Glomerular endothelial cell (primary cell): Measurements from ENCODE around the gene CYTH4. TPM values are rescaled to one million over a fixed set of nuclear protein-coding genes. Genes with fewer than 3 reads are reported as not detected.

Experiments
- DNase-seq: peaks from one replicate; pipeline ENCODE4 v3.0.0-alpha.2; 2011; ENCODE audit warnings: low read depth, low spot score; ENCODE audit errors: extremely low read depth
- total RNA-seq: library from RNA; depleted of rRNA; stranded (reverse); fragments of >200 nt; gene quantifications from 2 replicates; pipeline ENCODE4 v1.2.3, GENCODE V29; 2015

Gene CYTH4
- total RNA-seq, 1 donor from 2014 or later, result 0.47 TPM

DNA sequence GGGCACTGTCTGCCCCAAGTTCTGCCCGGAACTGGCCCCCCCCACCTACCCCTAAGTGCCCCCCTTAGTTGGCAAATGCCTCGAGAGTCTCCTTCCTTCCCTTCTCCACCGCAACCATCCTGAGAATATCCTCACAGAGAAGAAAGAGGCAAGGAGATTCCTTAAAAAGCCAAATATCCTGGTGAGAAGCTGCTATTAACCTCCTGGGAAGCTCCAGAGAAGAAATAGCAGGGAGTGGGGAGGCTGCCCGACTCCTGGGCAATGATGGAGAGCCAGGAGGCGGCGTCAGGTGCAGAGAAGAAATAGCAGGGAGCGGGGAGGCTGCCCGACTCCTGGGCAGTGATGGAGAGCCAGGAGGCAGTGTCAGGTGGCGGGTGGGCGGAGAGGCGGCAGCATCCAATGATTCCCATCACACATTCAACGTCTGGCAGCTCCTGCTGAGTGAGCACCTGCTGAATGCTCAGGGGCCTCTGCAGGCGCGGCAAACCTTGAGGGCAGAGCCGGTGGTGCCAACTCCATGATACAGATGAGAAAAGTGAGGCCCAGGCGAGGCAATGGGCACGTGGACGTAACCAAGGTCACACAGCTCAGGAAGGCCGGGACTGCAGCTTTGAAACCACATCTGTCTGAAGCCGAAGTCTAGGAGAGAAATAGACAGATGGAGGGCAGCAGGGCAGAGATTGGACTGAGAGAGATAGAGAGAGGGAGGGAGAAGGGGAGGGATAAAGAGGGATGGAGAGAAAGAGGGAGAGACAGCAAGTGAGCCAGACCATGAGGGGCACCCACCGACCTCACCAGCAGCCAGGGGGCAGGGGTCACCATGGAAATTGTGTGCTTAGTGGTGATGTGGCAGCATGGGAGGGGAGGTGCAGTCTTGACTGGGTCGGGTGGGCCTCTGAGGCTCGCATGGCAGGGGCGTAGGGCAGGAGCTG is 58.3 kb downstream of the CYTH4 start:
- DNase-seq, result no peak

DNA sequence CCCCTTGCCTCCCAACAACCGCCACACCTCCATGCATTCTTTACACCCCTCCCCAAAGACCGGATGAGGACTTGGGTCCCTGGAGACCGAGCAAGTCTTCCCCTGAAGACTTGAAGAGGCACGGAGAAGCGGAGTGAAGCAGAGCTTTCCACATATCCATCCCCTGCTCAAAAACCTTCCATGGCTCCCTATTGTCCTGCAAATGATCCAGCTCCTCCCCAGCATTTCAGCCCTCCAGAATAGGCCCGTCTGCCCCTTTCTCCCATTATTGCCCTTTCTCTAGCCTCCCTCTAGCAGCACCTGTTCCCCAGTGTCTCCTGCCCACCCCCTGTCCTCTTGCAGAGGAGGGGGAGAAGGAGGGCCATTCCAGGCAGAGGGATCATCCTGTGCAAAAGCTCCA is 59.8 kb downstream of the CYTH4 start:
- DNase-seq, result no peak

DNA sequence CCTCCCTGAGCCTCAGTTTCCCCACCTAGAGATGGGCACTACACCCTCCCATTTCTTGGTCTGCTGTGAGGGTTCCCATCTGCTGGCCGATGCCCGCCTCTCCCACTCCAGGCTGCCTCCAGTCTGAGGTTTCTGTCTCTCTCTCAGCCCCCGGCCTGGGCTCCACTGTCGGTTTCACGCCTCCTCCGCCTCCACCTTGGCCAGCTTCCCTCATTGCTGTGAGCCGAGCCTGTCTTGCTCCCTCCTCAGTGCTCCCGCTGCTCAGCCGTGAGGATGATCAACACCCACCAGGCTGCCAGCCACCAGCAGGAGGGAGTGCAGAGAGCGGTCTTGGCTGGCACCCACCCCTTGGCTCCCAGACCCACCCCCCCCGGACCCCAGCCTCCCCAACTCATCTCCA is 61.0 kb downstream of the CYTH4 start:
- no peak for DNase-seq

DNA sequence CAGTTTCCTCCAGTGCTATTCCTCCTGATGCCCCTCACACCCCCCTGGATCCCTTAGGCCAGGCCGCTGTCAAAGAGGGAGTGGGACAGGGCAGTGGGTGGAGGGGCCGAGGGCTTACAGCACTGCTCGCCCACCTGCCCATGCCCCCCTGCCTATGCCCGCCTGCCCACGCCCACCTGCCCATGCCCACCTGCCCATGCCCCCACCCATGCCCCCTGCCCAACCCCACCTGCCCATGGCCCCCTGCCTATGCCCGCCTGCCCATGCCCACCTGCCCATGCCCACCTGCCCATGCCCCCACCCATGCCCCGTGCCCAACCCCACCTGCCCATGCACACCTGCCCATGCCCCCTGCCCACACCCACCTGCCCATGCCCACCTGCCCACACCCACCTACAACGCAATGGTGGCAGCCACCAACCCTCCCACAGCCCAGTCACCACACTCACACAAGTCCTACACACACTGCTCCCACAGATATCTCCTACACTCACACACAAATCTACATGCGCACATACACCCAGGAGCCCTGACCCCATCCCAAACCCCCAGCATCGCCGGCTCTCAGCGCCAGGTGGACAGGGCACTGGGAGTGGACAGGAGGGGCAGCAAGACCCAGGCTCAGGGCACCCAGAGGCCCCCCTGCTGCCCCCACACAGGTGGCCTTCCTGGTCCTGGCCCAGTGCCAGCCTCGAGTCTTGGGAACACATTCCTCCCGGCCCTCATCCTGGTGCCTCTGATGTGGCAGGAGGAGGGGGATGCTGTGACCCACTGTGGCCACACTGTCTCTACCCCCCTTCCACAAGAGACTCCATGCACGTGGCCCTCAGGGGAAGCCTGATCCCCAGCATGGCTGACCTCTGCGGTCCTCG is 61.8 kb downstream of the CYTH4 start:
- no peak for DNase-seq

- DNase-seq, result no peak
Observed at GRCh38 chr22:37344735-37345449, 62.6 kb downstream of the CYTH4 start.

- no peak for DNase-seq
Observed at GRCh38 chr22:37345863-37346504, 63.7 kb downstream of the CYTH4 start.

- DNase-seq, result no peak
Observed at GRCh38 chr22:37346505-37346895, 64.2 kb downstream of the CYTH4 start.

GRCh38 chr22:37349043-37349814 is 66.9 kb downstream of the CYTH4 start:
- no peak for DNase-seq

- DNase-seq, result no peak
Observed at GRCh38 chr22:37351232-37351631, 68.9 kb downstream of the CYTH4 start.

DNA sequence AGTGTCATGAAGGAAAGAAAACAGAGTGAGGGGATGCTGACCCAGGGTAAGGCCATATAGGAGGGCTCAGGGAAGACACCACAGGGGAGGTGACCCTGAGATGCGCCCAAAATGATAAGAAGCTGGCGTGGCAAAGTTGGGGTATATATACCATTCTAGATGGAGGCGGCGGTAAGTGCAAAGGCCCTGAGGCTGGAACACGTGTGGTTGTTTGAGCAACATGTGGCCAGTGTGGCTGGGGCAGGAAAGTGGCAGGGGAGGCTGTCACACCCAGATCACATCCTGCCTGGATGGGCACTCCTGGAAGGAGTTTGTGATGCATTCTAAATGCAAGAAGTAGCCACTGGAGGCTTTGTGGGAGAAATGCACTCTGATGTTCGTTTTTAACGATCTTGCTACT is 70.2 kb downstream of the CYTH4 start:
- no peak for DNase-seq

DNA sequence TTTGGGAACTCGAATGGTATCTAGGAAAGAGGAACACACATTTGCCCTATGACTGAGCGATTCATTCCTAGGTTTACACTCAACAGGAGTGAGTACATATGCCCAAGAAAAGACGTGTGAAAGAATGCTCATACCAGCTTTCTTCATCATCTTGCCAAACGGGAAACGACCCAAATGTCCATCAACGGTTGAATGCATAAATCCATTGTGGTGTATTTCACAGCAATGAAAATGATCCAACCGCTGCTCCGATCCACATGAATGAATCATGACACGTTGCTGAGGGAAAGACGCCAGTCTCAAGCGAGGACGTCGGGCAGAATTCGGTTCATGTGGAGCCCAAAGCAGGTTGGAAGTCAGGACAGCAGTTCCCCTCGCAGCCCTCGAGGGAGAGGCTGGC is 71.5 kb downstream of the CYTH4 start:
- no peak for DNase-seq

DNA sequence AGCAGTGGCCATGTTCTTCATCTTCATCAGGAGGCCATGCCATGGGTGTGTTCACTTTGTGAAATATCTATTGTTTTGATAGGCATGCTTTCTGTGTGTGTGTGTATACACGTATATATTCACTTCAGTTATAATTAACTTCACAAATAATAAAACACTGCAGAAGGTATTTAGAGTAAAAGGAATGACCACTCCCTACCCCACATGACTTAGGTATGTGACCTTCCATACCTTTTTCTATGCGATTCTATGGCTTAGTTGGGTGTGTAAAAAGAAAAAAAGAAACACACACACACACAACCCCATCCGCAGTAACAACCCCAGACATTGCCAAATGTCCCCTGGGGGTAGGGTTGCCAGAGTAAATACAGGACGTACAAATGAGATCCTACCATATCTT is 72.0 kb downstream of the CYTH4 start:
- no peak for DNase-seq

GRCh38 chr22:37354670-37355069 is 72.4 kb downstream of the CYTH4 start:
- DNase-seq, result no peak

DNA sequence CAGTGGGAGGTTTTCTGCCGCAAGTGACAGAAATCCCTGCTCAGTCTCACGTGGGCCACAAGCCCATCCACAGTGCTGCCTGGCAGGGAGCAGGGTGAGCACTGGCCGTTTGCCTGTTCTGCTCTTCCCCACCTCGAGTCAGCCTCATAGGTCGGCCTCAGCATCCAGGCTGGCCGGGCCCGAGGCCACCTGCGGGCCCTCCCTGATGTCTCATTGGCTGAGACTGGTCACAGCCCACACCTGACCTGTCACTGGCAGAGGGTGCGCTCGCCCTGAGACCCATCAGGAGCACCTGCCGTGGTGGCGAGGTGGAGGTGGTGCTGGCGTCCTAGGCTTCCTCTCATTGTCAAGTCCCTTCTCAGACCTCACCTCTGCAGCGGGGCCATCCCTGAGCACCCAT is 72.9 kb downstream of the CYTH4 start:
- DNase-seq, result no peak

DNA sequence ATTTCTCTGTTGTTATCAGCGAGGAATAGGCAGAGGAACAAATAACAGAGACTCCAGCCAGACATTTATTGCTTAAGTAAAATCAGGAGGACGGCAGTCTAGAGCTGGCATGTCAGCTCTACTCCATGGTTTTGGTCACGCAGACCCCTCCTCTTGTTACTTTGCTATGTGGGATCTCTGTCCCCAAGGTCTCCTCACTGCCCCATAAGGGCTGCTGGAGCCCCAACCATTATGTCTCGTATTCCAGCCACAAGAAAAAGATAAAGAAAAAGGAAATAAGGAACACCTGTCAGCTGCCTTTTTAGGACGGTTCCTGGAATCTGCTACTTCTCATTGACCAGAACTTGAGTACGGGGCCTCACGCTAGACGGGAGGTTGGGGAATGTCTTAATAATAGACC is 74.6 kb downstream of the CYTH4 start:
- no peak for DNase-seq

GRCh38 chr22:37357446-37358075 is 75.3 kb downstream of the CYTH4 start:
- DNase-seq, result no peak

DNA sequence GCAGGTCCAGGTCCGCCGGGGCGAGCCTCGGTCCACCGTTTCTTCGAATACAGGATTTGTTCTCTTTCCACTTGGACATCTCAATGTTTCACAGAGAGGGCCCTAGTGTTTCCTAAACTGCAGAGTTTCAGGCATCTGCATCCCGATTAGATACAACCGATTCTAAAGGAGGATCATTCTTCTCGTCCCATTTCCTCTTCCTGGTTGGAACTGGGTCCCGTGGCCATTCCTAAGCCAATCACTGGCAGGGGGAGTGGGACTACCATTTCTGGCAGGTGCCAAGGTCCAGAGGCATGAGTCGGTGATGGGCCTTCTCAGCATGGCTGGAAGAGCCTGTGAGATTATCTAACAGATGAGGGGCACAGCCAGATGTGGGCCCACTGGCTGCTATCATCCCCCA is 76.1 kb downstream of the CYTH4 start:
- no peak for DNase-seq

- DNase-seq, result no peak
Observed at GRCh38 chr22:37358917-37359316, 76.6 kb downstream of the CYTH4 start.

GRCh38 chr22:37362621-37363020 is 80.3 kb downstream of the CYTH4 start:
- no peak for DNase-seq
